Right kidney (tissue), 9 donors: ENCODE results near the gene ARHGAP24.

Experiments
- DNase-seq: peaks from one replicate; pipeline ENCODE4 v3.0.0-alpha.2; 2016
- long read RNA-seq, 8 donors: transcript quantifications; one replicate each; lab custom pipeline, GENCODE V29; 2026

ARHGAP24 gene
- long read RNA-seq, donor 1, full-length matches to known transcripts, result 17 of 68 reads
- long read RNA-seq, donor 1, partial matches to known transcripts, result 51 of 68 reads
- long read RNA-seq, donor 1, other reads (novel, unspliced or antisense), result 0 of 68 reads
- long read RNA-seq, donor 2, full-length matches to known transcripts, result 10 of 47 reads
- long read RNA-seq, donor 2, partial matches to known transcripts, result 37 of 47 reads
- long read RNA-seq, donor 2, other reads (novel, unspliced or antisense), result 0 of 47 reads
- long read RNA-seq, donor 3, full-length matches to known transcripts, result 7 of 22 reads
- long read RNA-seq, donor 3, partial matches to known transcripts, result 15 of 22 reads
- long read RNA-seq, donor 3, other reads (novel, unspliced or antisense), result 0 of 22 reads
- long read RNA-seq, donor 4, full-length matches to known transcripts, result 10 of 46 reads
- long read RNA-seq, donor 4, partial matches to known transcripts, result 36 of 46 reads
- long read RNA-seq, donor 4, other reads (novel, unspliced or antisense), result 0 of 46 reads
- long read RNA-seq, donor 5, full-length matches to known transcripts, result 14 of 34 reads
- long read RNA-seq, donor 5, partial matches to known transcripts, result 20 of 34 reads
- long read RNA-seq, donor 5, other reads (novel, unspliced or antisense), result 0 of 34 reads
- long read RNA-seq, donor 6, transcript ARHGAP24-212 (8 exons, 1,936 nt), result major isoform, 7 of 33 reads
- long read RNA-seq, donor 6, partial matches to known transcripts, result 26 of 33 reads
- long read RNA-seq, donor 6, other reads (novel, unspliced or antisense), result 0 of 33 reads
- long read RNA-seq, donor 7, full-length matches to known transcripts, result 11 of 44 reads
- long read RNA-seq, donor 7, partial matches to known transcripts, result 33 of 44 reads
- long read RNA-seq, donor 7, other reads (novel, unspliced or antisense), result 0 of 44 reads
- long read RNA-seq, donor 8, full-length matches to known transcripts, result 20 of 51 reads
- long read RNA-seq, donor 8, partial matches to known transcripts, result 31 of 51 reads
- long read RNA-seq, donor 8, other reads (novel, unspliced or antisense), result 0 of 51 reads

GRCh38 chr4:85474818-85475630, at the start of gene ARHGAP24:
ARHGAP24 (plus strand) TSS chr4:85475150.
- peak; percentile 89 for DNase-seq

- DNase-seq, result no peak
Observed at GRCh38 chr4:85426366-85426765, 48.6 kb upstream of the ARHGAP24 start.

GRCh38 chr4:85427123-85427522, 47.8 kb upstream of the ARHGAP24 start:
- no peak for DNase-seq

- no peak for DNase-seq
Observed at GRCh38 chr4:85430226-85430625, 44.7 kb upstream of the ARHGAP24 start.

GRCh38 chr4:85430697-85431096, 44.3 kb upstream of the ARHGAP24 start:
- DNase-seq, result no peak

- no peak for DNase-seq
Observed at GRCh38 chr4:85431156-85431555, 43.8 kb upstream of the ARHGAP24 start.

GRCh38 chr4:85431881-85432485, 43.0 kb upstream of the ARHGAP24 start:
- no peak for DNase-seq

GRCh38 chr4:85445050-85445639, 29.8 kb upstream of the ARHGAP24 start:
- no peak for DNase-seq

- no peak for DNase-seq
Observed at GRCh38 chr4:85446141-85446861, 28.6 kb upstream of the ARHGAP24 start.

- DNase-seq, result no peak
Observed at GRCh38 chr4:85448906-85449890, 25.8 kb upstream of the ARHGAP24 start.

- DNase-seq, result no peak
Observed at GRCh38 chr4:85452058-85452731, 22.8 kb upstream of the ARHGAP24 start.

- no peak for DNase-seq
Observed at GRCh38 chr4:85455942-85456341, 19.0 kb upstream of the ARHGAP24 start.

GRCh38 chr4:85457752-85458467, 17.0 kb upstream of the ARHGAP24 start:
- DNase-seq, result no peak

GRCh38 chr4:85459736-85460135, 15.2 kb upstream of the ARHGAP24 start:
- no peak for DNase-seq

- DNase-seq, result no peak
Observed at GRCh38 chr4:85474356-85474755, 594 bp upstream of the ARHGAP24 start.

GRCh38 chr4:85475631-85476233, 782 bp downstream of the ARHGAP24 start:
- no peak for DNase-seq

GRCh38 chr4:85476381-85476780, 1.4 kb downstream of the ARHGAP24 start:
- no peak for DNase-seq

- DNase-seq, result no peak
Observed at GRCh38 chr4:85477534-85477933, 2.6 kb downstream of the ARHGAP24 start.
